GM19467 (cell line): ENCODE data around the gene ZNF71.
A peak's percentile ranks its signal among the peaks of the same experiment; 100 is the strongest.

Experiments used
- ATAC-seq: cut with Tn5 transposase; IDR thresholded peaks from one replicate; pipeline ENCODE4 v1.9.1; 2021; ENCODE audit warnings: mild to moderate bottlenecking, moderate library complexity; ENCODE audit not compliant: unreplicated experiment

The ZNF71 gene

DNA sequence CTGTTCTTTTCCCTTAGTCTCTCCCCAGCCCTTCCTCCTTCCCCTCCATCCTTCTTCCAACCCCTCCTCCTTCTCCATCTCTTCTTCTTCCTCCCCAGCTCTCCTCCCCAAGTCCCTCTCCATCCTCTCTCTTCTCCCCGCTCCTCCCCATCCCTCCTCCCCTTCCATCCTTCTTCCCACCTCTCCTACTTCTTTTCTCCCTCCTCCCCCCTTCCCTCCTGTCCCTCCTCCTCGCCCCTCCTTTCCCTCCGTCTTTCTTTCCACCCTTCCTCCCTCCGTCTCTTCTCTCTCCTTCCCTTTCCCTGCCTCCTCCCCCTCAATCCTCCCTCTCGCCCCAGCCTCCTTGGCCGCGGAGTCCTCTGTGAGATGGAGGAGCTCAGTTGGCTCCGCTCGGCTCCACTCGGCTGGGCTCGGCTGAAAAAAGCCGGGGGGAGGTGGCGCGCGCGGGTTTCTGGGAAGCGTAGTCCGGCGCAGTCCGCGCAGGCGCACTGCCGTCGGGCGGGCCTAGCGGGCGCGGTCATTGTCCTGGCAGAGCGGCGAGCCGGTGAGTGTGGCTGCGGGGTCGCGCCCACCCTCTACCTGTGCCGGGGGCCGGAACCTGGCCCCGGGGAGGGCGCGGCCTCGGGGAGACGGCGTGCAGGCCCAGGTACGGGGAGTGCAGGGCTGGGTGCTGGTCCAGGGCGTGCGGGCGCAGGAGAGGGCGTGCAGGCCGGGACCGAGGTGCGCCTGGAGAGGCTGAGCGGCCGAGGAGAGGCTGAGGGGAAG, at the start of gene ZNF71:
TSS of gene ZNF71 (plus strand) at position 520 of the 765 bp plus-strand sequence. CDS start 6,257 bp downstream, outside the sequence.
- ATAC-seq, result peak; percentile 87

DNA sequence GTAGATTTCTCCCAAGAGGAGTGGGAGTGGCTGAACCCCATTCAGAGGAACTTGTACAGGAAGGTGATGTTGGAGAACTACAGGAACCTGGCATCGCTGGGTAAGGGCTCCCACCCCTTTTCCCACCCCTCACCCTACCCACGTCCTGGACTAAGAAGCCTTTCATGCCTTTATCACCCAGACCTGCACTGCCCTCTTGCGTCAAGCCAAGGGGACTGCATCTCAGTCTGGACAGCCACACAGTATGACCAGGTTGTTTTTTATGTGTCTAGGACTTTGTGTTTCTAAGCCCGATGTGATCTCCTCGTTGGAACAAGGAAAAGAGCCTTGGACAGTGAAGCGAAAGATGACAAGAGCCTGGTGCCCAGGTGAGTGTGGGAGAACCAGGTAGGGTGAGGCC, 47.6 kb upstream of the ZNF71 start:
- ATAC-seq, result no peak

DNA sequence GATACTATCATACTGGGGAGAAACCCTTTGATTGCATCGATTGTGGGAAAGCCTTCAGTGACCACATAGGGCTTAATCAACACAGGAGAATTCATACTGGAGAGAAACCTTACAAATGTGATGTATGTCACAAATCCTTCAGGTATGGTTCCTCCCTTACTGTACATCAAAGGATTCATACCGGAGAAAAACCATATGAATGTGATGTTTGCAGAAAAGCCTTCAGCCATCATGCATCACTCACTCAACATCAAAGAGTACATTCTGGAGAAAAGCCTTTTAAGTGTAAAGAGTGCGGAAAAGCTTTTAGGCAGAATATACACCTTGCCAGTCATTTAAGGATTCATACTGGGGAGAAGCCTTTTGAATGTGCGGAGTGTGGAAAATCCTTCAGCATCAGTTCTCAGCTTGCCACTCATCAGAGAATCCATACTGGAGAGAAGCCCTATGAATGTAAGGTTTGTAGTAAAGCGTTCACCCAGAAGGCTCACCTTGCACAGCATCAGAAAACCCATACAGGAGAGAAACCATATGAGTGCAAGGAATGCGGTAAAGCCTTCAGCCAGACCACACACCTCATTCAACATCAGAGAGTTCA, 40.7 kb upstream of the ZNF71 start:
- no peak for ATAC-seq

- ATAC-seq, result no peak
Observed at GRCh38 chr19:56562766-56563165, 32.3 kb upstream of the ZNF71 start.

GRCh38 chr19:56566904-56567273, 28.2 kb upstream of the ZNF71 start:
- ATAC-seq, result peak; percentile 36

DNA sequence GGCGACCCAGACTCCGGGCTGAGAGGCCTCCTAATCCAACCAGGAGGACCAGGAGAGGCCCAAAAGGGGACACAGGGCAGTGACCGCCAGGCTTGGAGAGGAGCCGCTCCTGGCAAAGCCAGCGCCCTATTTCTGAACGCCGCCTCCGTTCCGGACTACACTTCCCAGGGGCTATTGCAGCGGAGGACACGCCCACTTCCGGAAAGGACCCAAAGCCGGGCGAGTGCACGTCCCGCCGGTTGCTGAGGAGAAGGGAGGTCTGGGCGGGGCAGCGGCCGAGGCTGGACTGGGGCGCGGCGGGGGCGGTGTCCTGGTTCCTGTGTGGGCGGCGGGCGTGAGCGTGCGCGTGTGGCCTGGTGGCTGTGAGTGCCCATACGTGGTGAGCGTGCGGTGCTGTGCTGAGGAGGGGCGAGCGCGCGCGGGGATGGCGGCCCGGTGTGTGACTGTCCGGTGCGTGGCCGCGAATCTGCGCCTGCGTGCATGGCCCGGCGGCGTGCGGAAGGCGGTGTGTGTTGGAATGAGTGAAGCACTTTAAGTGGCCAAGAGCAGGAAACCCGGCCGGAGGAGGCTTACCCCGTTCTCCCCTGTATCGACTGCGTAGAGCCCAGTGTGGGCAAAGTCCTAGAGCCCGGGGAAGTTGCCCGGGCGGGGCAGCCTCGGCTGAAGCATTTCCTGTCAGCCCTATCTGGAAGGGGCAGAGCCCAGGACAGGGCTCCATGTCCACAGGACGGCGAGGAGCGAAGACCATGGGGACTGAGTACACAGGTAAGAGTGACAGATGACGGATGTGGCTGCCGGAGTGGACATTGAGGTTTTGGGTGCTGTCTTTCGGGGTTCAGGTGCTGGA, 27.6 kb upstream of the ZNF71 start, which contains the start of gene ZNF470:
TSS of gene ZNF470 (plus strand) at position 195 of the 847 bp plus-strand sequence. CDS start 2,844 bp downstream, outside the sequence.
- ATAC-seq, result peak; percentile 95

DNA sequence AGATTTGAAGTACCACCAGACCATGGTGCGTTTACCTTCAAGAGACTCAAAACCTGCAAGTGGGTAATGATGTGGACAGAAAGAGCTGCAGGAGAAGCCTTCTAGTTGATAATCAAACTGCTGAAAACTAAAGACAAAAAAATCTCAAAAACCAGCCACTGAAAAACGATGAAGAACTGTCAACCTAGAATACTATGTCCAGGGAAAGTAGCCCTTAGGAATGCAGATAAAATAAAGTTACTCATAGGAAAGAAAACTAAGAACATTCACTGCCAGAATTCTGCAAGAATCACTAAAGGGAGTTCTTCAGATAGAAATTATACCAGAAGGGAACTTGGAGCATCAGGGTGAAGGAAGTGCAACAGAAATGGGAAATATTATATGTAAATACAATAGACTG, 22.5 kb upstream of the ZNF71 start:
- no peak for ATAC-seq

DNA sequence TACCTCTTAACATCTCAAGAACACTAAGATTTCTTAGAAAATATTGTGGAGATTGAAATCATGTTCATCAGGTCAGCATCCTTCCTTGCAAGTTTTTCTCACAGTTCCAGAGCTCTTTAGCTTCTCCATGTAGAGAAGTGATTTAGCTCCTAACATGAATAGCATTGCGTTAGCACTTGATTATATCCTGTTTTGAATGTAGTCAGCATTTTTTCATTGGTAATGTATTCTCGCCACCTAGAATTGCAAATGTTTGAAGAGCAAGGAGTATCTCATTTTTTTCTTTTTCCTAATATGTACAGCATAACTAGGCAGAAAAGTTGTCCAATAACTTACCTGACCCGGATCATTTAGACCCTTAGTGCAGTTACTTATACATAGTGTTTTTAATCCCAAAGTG, 21.2 kb upstream of the ZNF71 start:
- no peak for ATAC-seq

DNA sequence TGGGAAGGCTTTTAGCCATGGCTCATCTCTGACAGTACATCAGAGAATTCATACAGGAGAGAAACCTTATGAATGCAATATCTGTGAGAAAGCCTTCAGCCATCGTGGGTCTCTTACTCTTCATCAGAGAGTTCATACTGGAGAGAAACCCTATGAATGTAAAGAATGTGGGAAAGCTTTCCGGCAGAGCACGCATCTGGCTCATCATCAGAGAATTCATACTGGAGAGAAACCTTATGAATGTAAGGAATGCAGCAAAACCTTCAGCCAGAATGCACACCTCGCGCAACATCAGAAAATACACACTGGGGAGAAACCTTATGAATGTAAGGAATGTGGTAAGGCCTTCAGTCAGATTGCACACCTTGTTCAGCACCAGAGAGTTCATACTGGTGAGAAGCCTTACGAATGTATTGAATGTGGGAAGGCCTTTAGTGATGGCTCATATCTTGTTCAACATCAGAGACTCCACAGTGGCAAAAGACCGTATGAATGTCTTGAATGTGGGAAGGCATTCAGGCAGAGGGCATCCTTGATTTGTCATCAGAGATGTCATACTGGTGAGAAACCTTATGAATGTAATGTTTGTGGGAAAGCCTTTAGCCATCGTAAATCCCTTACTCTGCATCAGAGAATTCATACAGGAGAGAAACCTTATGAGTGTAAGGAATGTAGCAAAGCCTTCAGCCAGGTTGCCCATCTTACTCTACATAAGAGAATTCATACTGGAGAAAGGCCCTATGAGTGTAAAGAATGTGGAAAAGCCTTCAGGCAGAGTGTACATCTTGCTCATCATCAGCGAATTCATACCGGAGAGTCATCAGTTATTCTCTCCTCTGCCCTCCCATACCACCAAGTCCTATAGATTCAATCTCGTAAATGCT, 17.1 kb upstream of the ZNF71 start:
- ATAC-seq, result no peak

DNA sequence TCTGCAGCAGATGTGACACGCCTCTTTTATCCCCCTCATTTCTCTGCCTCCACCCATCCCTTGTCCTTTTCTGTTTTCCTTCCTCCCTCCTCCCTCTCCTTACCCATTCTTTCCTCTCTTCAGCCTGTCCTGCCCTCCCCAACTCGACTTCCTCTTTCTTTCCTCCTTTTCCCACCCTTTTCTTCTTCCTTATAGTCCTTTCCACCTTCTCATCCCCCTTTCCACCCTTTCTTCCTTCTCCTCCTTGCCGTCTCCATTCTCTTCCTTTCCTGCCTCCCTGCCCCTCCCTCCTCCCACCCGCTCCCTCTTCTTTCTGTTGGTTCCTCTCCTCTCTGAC, 688 bp upstream of the ZNF71 start:
- no peak for ATAC-seq

- ATAC-seq, result no peak
Observed at GRCh38 chr19:56595548-56595899, 422 bp downstream of the ZNF71 start.

DNA sequence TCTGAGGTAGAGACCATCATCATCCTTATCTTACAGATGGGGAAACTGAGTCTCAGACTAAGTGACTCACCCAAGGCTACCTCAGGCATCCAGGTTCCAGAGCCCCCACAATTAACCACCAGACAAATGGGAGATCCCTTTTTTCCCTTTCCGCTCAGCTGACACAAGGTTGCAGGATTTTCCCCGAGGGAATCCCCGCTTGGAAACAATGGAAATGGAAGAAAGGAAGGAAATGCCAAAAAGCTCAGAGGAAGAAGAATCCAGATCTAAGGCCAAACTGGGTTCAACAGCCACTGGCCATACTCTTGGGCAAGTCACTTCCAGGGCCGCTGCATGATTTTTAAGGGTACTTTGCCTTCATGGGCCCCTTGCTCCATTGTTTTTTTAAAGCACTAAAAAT, 1.6 kb downstream of the ZNF71 start:
- no peak for ATAC-seq

GRCh38 chr19:56597696-56598095, 2.6 kb downstream of the ZNF71 start:
- no peak for ATAC-seq

DNA sequence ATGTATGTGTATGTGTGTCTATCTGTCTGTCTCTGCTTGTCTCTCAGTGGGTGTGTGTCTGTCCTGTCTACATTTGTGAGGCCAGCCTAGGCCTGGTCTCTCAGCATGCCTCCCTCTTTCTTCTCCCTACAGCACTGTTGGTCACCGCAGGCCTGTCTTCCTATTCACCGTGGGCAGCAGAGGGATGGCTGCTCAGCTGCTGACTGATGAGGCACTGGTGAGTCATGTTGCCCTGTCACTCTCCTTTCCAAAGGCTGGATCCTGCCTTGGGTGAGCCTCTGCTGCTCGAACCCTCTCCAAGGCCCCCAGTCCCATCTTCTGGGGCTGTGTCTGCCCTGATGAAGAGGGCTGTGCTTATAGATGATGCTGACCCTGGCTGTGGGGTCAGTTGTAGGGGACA, 6.3 kb downstream of the ZNF71 start:
- ATAC-seq, result no peak

GRCh38 chr19:56603829-56604228, 8.7 kb downstream of the ZNF71 start:
- ATAC-seq, result no peak

- no peak for ATAC-seq
Observed at GRCh38 chr19:56608274-56608964, 13.3 kb downstream of the ZNF71 start.

GRCh38 chr19:56611288-56611687, 16.2 kb downstream of the ZNF71 start:
- ATAC-seq, result no peak

GRCh38 chr19:56612737-56613136, 17.6 kb downstream of the ZNF71 start:
- no peak for ATAC-seq

DNA sequence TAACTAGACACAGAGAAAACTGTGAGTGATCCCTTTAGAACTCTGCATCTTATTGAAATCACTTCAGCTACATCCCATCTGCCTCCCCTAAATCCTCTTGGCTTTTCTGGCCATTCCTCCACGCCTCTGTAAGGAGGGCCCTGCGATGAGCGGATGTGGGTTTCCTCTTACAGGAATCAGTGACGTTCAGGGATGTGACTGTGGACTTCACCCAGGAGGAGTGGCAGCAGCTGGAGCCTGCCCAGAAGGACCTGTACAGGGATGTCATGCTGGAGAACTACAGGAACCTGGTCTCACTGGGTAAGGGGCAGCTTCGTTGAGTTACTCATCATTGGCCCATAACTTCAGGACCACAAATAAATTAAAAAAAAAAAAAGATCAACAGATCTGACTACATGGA, 18.5 kb downstream of the ZNF71 start:
- no peak for ATAC-seq

DNA sequence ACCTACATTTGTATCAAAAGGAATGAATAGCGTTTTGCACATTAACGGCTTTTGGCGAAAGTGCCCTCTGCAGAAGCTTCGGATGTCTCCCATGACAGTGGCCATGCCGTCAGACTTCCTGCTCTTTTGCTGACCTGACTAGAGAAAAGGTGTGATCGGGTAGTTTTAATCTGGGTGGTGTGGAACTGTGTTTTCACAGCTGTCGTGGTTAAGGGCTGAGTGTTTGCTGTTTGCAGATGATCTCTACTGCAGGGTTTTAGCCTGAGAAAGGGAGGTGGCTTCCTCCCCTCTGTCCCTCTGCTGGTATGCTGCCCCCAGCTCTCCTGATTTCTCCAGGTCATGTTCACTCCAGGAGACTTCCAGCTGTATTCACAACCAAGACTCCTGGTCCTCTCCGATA, 22.4 kb downstream of the ZNF71 start:
- ATAC-seq, result no peak
